Lower leg skin (tissue), 3 donors: ENCODE data around the gene STAT4.

Source experiments
- POLR2A ChIP-seq, 2 donors: fragments of 450-650 bp; IDR thresholded peaks; one replicate each; pipeline ENCODE4 v1.6.1; 2016 to 2017; ENCODE audit warnings: antibody characterized with exemption in 2 of 2, mild to moderate bottlenecking in 1 of 2, moderate library complexity in 1 of 2
- TF ChIP-seq, protein P1 (sequence below), 3 donors: fragments of 450-650 bp; IDR thresholded peaks; one replicate each; pipeline ENCODE4 v1.5.1; 2016; ENCODE audit warnings: antibody characterized with exemption in 3 of 3, mild to moderate bottlenecking in 3 of 3, moderate library complexity in 2 of 3

DNA sequence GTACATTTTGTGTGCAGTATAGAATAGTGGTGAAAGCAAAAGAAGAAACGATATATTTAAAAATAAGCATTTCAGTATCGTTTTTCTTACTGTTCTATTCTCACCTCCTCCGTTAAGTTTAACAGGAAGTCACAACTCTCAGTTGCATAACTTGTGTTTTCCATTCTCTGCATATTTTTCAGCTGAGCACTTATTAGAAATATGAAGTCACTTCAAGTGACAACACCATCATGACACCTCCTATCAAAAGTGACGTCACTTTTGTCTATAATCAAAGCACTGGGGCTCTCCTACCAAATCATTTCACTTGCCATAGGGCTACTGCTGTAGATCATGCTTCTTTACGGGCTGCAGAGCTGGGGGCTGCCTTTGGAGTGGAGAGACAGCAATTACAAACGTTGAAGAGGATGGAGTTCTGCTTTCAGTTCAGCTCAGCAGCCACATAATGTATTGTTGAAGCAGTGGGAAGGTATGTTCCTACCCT, 36.3 kb downstream of the STAT4 start:
- TF ChIP-seq, protein P1, sequence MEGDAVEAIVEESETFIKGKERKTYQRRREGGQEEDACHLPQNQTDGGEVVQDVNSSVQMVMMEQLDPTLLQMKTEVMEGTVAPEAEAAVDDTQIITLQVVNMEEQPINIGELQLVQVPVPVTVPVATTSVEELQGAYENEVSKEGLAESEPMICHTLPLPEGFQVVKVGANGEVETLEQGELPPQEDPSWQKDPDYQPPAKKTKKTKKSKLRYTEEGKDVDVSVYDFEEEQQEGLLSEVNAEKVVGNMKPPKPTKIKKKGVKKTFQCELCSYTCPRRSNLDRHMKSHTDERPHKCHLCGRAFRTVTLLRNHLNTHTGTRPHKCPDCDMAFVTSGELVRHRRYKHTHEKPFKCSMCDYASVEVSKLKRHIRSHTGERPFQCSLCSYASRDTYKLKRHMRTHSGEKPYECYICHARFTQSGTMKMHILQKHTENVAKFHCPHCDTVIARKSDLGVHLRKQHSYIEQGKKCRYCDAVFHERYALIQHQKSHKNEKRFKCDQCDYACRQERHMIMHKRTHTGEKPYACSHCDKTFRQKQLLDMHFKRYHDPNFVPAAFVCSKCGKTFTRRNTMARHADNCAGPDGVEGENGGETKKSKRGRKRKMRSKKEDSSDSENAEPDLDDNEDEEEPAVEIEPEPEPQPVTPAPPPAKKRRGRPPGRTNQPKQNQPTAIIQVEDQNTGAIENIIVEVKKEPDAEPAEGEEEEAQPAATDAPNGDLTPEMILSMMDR (IDR thresholded peaks at IDR 0.05) = no peak
- TF ChIP-seq POLR2A (IDR thresholded peaks at IDR 0.05) = no peak
